GM23338 (cell line): ENCODE measurements around the gene ARHGAP27. TPM values are rescaled to one million over a fixed set of nuclear protein-coding genes. Genes with fewer than 3 reads are reported as not detected.
A peak's percentile ranks its signal among the peaks of the same experiment; 100 is the strongest.
"Not testable (repeated sequence)": the region's sequence is repeated elsewhere in the genome, so short reads cannot be mapped to it uniquely, and the experiment has no call there.

Source experiments
- ATAC-seq: fragments of 200-7000 bp; cut with Tn5 transposase; 3 replicates; pipeline ENCODE4 v1.9.1; 2020
- DNase-seq: peaks from one replicate; pipeline ENCODE4 v3.0.0-alpha.2; 2015; ENCODE audit warnings: low spot score
- H2AFZ ChIP-seq: fragments of 200-600 bp; sonication (generic); 2 replicates; pipeline ENCODE4 v1.8.0; 2016; ENCODE audit warnings: antibody characterized with exemption, mild to moderate bottlenecking, moderate library complexity
- H3F3A ChIP-seq: fragments of 200-600 bp; sonication (generic); replicated peaks from 2 replicates; pipeline ENCODE4 v1.8.0; 2017; ENCODE audit warnings: antibody characterized with exemption, mixed run types, low read depth
- H3K27ac ChIP-seq: fragments of 200-600 bp; sonication (generic); 2 replicates; pipeline ENCODE4 v1.6.1; 2016; ENCODE audit warnings: low read depth
- H3K27me3 ChIP-seq: fragments of 200-600 bp; sonication (generic); 2 replicates; pipeline ENCODE4 v1.8.0; 2016; ENCODE audit warnings: mild to moderate bottlenecking, mixed run types, moderate library complexity; ENCODE audit not compliant: insufficient read depth
- H3K36me3 ChIP-seq: fragments of 200-600 bp; sonication (generic); 2 replicates; pipeline ENCODE4 v1.8.0; 2016; ENCODE audit warnings: mild to moderate bottlenecking; ENCODE audit not compliant: insufficient read depth
- H3K4me1 ChIP-seq: fragments of 200-600 bp; sonication (generic); 2 replicates; pipeline ENCODE4 v1.8.0; 2016; ENCODE audit warnings: mild to moderate bottlenecking, moderate library complexity; ENCODE audit not compliant: insufficient read depth
- H3K4me2 ChIP-seq: fragments of 200-600 bp; sonication (generic); 2 replicates; pipeline ENCODE4 v1.7.1; 2017; ENCODE audit warnings: mixed run types
- H3K4me3 ChIP-seq: fragments of 200-600 bp; sonication (generic); 2 replicates; pipeline ENCODE4 v1.6.1; 2016; ENCODE audit warnings: mixed run types
- H3K79me2 ChIP-seq: fragments of 200-600 bp; sonication (generic); replicated peaks from 2 replicates; pipeline ENCODE4 v1.8.0; 2017; ENCODE audit warnings: mild to moderate bottlenecking; ENCODE audit not compliant: insufficient read depth
- H3K9me2 ChIP-seq: fragments of 200-600 bp; sonication (generic); 2 replicates; pipeline ENCODE4 v1.8.0; 2017; ENCODE audit not compliant: insufficient read depth
- H4K20me1 ChIP-seq: fragments of 200-600 bp; sonication (generic); replicated peaks from 2 replicates; pipeline ENCODE4 v1.8.0; 2017; ENCODE audit warnings: mild to moderate bottlenecking; ENCODE audit not compliant: insufficient read depth
- H3K27ac Mint-ChIP-seq: 2 replicates; pipeline ENCODE4 v1.8.0; 2020; ENCODE audit warnings: inconsistent platforms, mild to moderate bottlenecking, moderate library complexity, mixed read lengths
- H3K27me3 Mint-ChIP-seq: 3 replicates; pipeline ENCODE4 v1.8.0; 2022; ENCODE audit warnings: low read depth, mild to moderate bottlenecking, moderate library complexity, mixed read lengths, inconsistent platforms; ENCODE audit not compliant: insufficient read depth, poor library complexity
- H3K36me3 Mint-ChIP-seq: 3 replicates; pipeline ENCODE4 v1.8.0; 2021; ENCODE audit warnings: low read depth, mild to moderate bottlenecking, inconsistent platforms, moderate library complexity, mixed read lengths
- H3K4me1 Mint-ChIP-seq: 3 replicates; pipeline ENCODE4 v1.8.0; 2020; ENCODE audit warnings: mild to moderate bottlenecking, inconsistent platforms, mixed read lengths
- H3K4me3 Mint-ChIP-seq: 3 replicates; pipeline ENCODE4 v1.8.0; 2021; ENCODE audit warnings: moderate library complexity, mild to moderate bottlenecking, inconsistent platforms, mixed read lengths
- H3K9me3 Mint-ChIP-seq: 3 replicates; pipeline ENCODE4 v1.8.0; 2020; ENCODE audit warnings: moderate library complexity, mild to moderate bottlenecking, inconsistent platforms, mixed read lengths
- CTCF ChIP-seq, 2 experiments: fragments of 200-600 bp in 1 of 2; sonication (generic) in 1 of 2; conservative IDR thresholded peaks; 2 replicates each; pipeline versions ENCODE4 v1.5.1 to v1.6.1; 2016 to 2017; ENCODE audit warnings: antibody characterized with exemption in 2 of 2, low read depth in 2 of 2, mild to moderate bottlenecking in 2 of 2, moderate library complexity in 1 of 2
- POLR2AphosphoS5 ChIP-seq: IDR thresholded peaks from 2 replicates; pipeline ENCODE4 v1.6.1; 2016; ENCODE audit warnings: antibody characterized with exemption, low read depth
- STAT1 ChIP-seq: IDR thresholded peaks from one replicate; pipeline ENCODE4 v1.6.1; 2016; ENCODE audit warnings: antibody characterized with exemption; ENCODE audit not compliant: unreplicated experiment
- polyA plus RNA-seq: library from polyadenylated mRNA; unstranded; fragments of >200 nt; fragmentation: Nextera tagmentation; extraction: Ambion mirVana; gene quantifications from 2 replicates; pipeline ENCODE4 v1.2.1, GENCODE V29; 2016
- total RNA-seq: library from RNA; depleted of rRNA; stranded (reverse); fragments of >200 nt; shearing (Covaris generic); gene quantifications from 2 replicates; pipeline ENCODE4 v1.2.3, GENCODE V29; 2014

The ARHGAP27 gene
- total and polyA plus RNA-seq, 2 experiments from 2014 or later = 5.9 to 17.7 TPM

- H3K36me3 ChIP-seq = no peaks in the 10 kb centered on the region
- no peak overlapping the region for H3K27ac ChIP-seq
- H3K36me3 Mint-ChIP-seq = no peaks in the 10 kb centered on the region; the same call in 2 of the 3 replicates
- H2AFZ ChIP-seq = no peak overlapping the region
- H3K27ac Mint-ChIP-seq = no peak overlapping the region
- H3K4me3 ChIP-seq = no peak overlapping the region
- peaks cover 5% of the 10 kb centered on the region for H3K4me1 Mint-ChIP-seq
- no peak overlapping the region for H3K4me2 ChIP-seq
- no peaks in the 10 kb centered on the region for H3K9me2 ChIP-seq
- H3F3A ChIP-seq = no peaks in the 10 kb centered on the region
- no peaks in the 10 kb centered on the region for H3K79me2 ChIP-seq
- H3K27me3 ChIP-seq = no peaks in the 10 kb centered on the region
- peaks cover 5% of the 10 kb centered on the region for H3K27me3 Mint-ChIP-seq
- H4K20me1 ChIP-seq = no peaks in the 10 kb centered on the region
- H3K9me3 Mint-ChIP-seq = no peaks in the 10 kb centered on the region; the same call in 2 of the 3 replicates
- H3K4me1 ChIP-seq = no peaks in the 10 kb centered on the region
- peak; percentile 59 for ATAC-seq
- peak; percentile 45 for DNase-seq
- H3K4me3 Mint-ChIP-seq = no peak overlapping the region
- TF ChIP-seq STAT1 (no peak), POLR2AphosphoS5 (no peak), CTCF (conservative IDR thresholded peaks at IDR 0.05; ENCODE audit: low read depth in 2 of 2) (peak; percentile 35 to 55)
These were observed 18.5 kb upstream of the ARHGAP27 start for GRCh38 chr17:45451131-45451530.

DNA sequence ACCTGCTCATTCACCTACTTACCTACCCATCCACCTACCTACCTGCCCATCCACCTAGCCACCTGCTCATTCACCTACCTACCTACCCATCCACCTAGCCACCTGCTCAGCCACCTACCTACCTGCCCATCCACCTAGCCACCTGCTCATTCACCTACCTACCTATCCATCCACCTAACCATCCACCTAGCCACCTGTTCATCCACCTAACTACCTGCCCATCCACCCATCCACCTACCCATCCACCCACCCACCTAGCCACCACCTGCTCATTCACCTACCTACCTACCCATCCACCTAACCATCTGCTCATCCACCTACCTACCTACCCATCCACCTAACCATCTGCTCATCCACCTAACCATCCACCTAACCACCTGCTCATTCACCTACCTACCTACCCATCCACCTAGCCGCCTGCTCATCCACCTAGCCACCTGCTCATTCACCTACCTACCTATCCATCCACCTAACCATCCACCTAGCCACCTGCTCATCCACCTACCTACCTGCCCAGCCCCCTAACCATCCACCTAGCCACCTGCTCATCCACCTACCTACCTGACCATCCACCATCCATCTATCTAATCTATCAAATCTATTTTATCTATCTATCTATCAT is 17.1 kb upstream of the ARHGAP27 start:
- H3K4me2 ChIP-seq, H3K27me3 Mint-ChIP-seq, H2AFZ ChIP-seq, ATAC-seq, H3K4me1 Mint-ChIP-seq, H3K27ac Mint-ChIP-seq, DNase-seq, H3K27me3 ChIP-seq, H3K4me3 Mint-ChIP-seq, H3K4me1 ChIP-seq, H3K9me2 ChIP-seq, H3K79me2 ChIP-seq, H3K36me3 Mint-ChIP-seq, H4K20me1 ChIP-seq, H3K27ac ChIP-seq, H3F3A ChIP-seq, H3K9me3 Mint-ChIP-seq, H3K4me3 ChIP-seq, H3K36me3 ChIP-seq: not testable (repeated sequence)

- not testable (repeated sequence) for H3K79me2 ChIP-seq, H3K9me2 ChIP-seq, H3K4me2 ChIP-seq, H3F3A ChIP-seq, H4K20me1 ChIP-seq, H3K4me1 Mint-ChIP-seq, H2AFZ ChIP-seq, H3K4me3 Mint-ChIP-seq, H3K4me1 ChIP-seq, H3K9me3 Mint-ChIP-seq, H3K36me3 Mint-ChIP-seq, ATAC-seq, H3K4me3 ChIP-seq, H3K36me3 ChIP-seq, H3K27ac ChIP-seq, H3K27me3 Mint-ChIP-seq, H3K27ac Mint-ChIP-seq, H3K27me3 ChIP-seq, DNase-seq
These were observed 16.6 kb upstream of the ARHGAP27 start for GRCh38 chr17:45449260-45449659.

DNA sequence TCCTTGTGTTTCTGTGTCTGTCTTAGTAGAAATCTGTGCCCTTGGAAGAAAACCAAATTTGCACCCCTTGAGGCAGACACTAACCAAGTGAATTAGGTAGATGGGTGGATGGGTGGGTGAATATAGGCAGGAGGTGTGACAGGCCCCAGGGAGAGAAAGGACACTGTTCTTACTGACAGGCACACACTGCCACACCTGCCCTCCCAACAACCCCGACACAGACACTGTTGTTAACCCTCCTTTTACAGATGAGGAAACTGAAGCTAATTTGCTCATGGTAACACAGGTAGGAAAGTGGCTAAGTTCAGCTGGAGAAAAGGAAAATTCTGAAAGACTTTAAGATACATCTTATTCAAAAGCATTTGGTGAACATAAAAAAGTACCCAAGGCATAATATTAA is 15.8 kb upstream of the ARHGAP27 start:
- not testable (repeated sequence) for H3K27me3 Mint-ChIP-seq, H3K27me3 ChIP-seq, H3K4me1 Mint-ChIP-seq, H3K27ac ChIP-seq, H3K4me3 Mint-ChIP-seq, H3K27ac Mint-ChIP-seq, H3K4me2 ChIP-seq, H3K79me2 ChIP-seq, H3K9me3 Mint-ChIP-seq, H2AFZ ChIP-seq, ATAC-seq, H3K9me2 ChIP-seq, H3K36me3 ChIP-seq, H3K36me3 Mint-ChIP-seq, DNase-seq, H3K4me3 ChIP-seq, H3K4me1 ChIP-seq, H4K20me1 ChIP-seq, H3F3A ChIP-seq

- H3K27me3 Mint-ChIP-seq, H3K79me2 ChIP-seq, H3K4me1 Mint-ChIP-seq, H3K4me3 ChIP-seq, H3K4me3 Mint-ChIP-seq, H3K4me1 ChIP-seq, H3K27ac Mint-ChIP-seq, H3K9me3 Mint-ChIP-seq, H2AFZ ChIP-seq, H3K36me3 Mint-ChIP-seq, H3K27me3 ChIP-seq, H3K27ac ChIP-seq, H3F3A ChIP-seq, ATAC-seq, H3K9me2 ChIP-seq, H3K4me2 ChIP-seq, DNase-seq, H4K20me1 ChIP-seq, H3K36me3 ChIP-seq: not testable (repeated sequence)
These were observed 15.4 kb upstream of the ARHGAP27 start for GRCh38 chr17:45448066-45448465.

DNA sequence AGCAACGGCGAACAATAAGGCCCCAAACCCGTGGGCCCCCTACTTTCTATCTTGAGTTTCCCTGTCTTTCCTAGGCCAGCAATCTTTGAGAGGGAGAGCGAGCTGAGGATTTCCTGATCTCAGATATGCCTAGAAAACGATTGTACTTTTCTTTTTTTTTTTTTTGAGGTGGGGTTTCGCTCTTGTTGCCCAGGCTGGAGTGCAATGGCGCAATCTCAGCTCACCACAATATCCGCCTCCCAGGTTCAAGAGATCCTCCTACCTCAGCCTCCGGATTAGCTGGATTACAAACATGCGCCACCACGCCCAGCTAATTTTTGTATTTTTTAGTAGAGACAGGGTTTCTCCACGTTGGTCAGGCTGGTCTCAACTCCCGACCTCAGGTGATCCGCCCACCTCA is 15.0 kb upstream of the ARHGAP27 start:
- not testable (repeated sequence) for H3F3A ChIP-seq, H3K27me3 Mint-ChIP-seq, H3K27ac Mint-ChIP-seq, H3K9me2 ChIP-seq, DNase-seq, H3K27me3 ChIP-seq, H4K20me1 ChIP-seq, H3K27ac ChIP-seq, H3K36me3 Mint-ChIP-seq, H3K36me3 ChIP-seq, ATAC-seq, H2AFZ ChIP-seq, H3K79me2 ChIP-seq, H3K4me1 Mint-ChIP-seq, H3K4me3 ChIP-seq, H3K4me2 ChIP-seq, H3K4me1 ChIP-seq, H3K4me3 Mint-ChIP-seq, H3K9me3 Mint-ChIP-seq
